H1 (cell line): ENCODE results near the gene LCLAT1. TPM values are rescaled to one million over a fixed set of nuclear protein-coding genes. Genes with fewer than 3 reads are reported as not detected.

Experiments used
- EZH2 ChIP-seq: fragments of 200-600 bp; sonication (generic); IDR thresholded peaks from 2 replicates; pipeline ENCODE4 v1.7.1; 2012; ENCODE audit warnings: low read depth, mild to moderate bottlenecking, moderate library complexity, low read length, inconsistent platforms; ENCODE audit not compliant: severe bottlenecking
- MAFK ChIP-seq: IDR thresholded peaks from 2 replicates; pipeline ENCODE4 v1.6.1; 2012; ENCODE audit warnings: low read depth, mild to moderate bottlenecking, improper control_type of control experiment, low read length
- RBBP5 ChIP-seq: IDR thresholded peaks from 2 replicates; pipeline ENCODE4 v1.7.1; 2012; ENCODE audit warnings: low read depth, mild to moderate bottlenecking, inconsistent platforms, low read length, moderate library complexity, borderline replicate concordance
- polyA plus RNA-seq, 7 experiments: library from polyadenylated mRNA; depleted of rRNA in 3 of 7; stranded (reverse) in 5 of 7; unstranded in 2 of 7; fragments of >200 nt in 5 of 7; fragments of 200-250 nt in 2 of 7; gene quantifications; 1 replicate in 5 of 7; 2 replicates in 1 of 7; 4 replicates in 1 of 7; pipeline versions ENCODE4 v1.2.1 to v1.2.3, GENCODE V29; 2011 to 2013; ENCODE audit warnings: missing spikeins in 2 of 7, mixed read lengths in 2 of 7
- total RNA-seq: library from RNA; stranded (reverse); fragmentation: NEBNext Ultra II Directional; extraction: Animal tissue kit (Norgen Biotek cat#: 25700); gene quantifications from 2 replicates; pipeline ENCODE4 v1.2.1, GENCODE V29; 2021

Gene LCLAT1
- total and polyA plus RNA-seq, 2 of the 8 experiments (the other 6 are each of a cell fraction or from before 2014, with no cell fraction given), result 7.6 to 22.0 TPM

- no peak for TF ChIP-seq RBBP5
- no peak for TF ChIP-seq MAFK
- TF ChIP-seq EZH2, result no peak
Observed at GRCh38 chr2:30456579-30456978, 9.5 kb downstream of the LCLAT1 start (continued).
